SK-N-SH (cell line): Measurements from ENCODE around the gene FNDC1. TPM values are rescaled to one million over a fixed set of nuclear protein-coding genes. Genes with fewer than 3 reads are reported as not detected.

Source experiments
- CTCF ChIA-PET: fragments of 300-600, 350-600 bp; formaldehyde crosslinking; extraction: SDS; loops from one replicate; lab custom pipeline; 2021; lab: Yijun Ruan, JAX
- POLR2A ChIA-PET: fragments of 350-600 bp; sonication (Branson Sonifier 250); formaldehyde crosslinking; extraction: SDS; loops from one replicate; lab custom pipeline; 2020; ENCODE audit warnings: antibody characterized with exemption, inconsistent platforms; lab: Yijun Ruan, JAX
- DNase-seq: peaks from one replicate; pipeline ENCODE4 v3.0.0; 2012
- H2AFZ ChIP-seq: fragments of 200-600 bp; sonication (generic); 2 replicates; pipeline ENCODE4 v1.8.1; 2016; ENCODE audit warnings: antibody characterized with exemption, mild to moderate bottlenecking, low read depth
- H3F3A ChIP-seq: fragments of 200-600 bp; sonication (generic); replicated peaks from 2 replicates; pipeline ENCODE3; 2016; ENCODE audit warnings: antibody characterized with exemption, mild to moderate bottlenecking; ENCODE audit not compliant: insufficient read depth
- H3K27ac ChIP-seq, 2 experiments: fragments of 200-500 bp in 1 of 2; fragments of 200-600 bp in 1 of 2; sonication (Bioruptor generic) in 1 of 2; sonication (generic), shearing (Covaris generic) in 1 of 2; 2 replicates each; pipeline versions ENCODE4 v1.5.1 to v1.6.1; 2014 to 2016; ENCODE audit warnings: low read depth in 2 of 2, inconsistent platforms in 1 of 2, low read length in 1 of 2, mild to moderate bottlenecking in 1 of 2, mixed read lengths in 1 of 2
- H3K27me3 ChIP-seq: fragments of 200-600 bp; sonication (generic), shearing (Covaris generic); 2 replicates; pipeline ENCODE4 v1.6.1; 2016; ENCODE audit warnings: mixed run types; ENCODE audit not compliant: insufficient read depth
- H3K36me3 ChIP-seq, 2 experiments: fragments of 200-500 bp in 1 of 2; fragments of 200-600 bp in 1 of 2; sonication (Bioruptor generic) in 1 of 2; sonication (generic) in 1 of 2; replicated peaks in 1 of 2; 2 replicates each; pipeline versions ENCODE3 to v1.5.1; 2014 to 2016; ENCODE audit warnings: low read length in 1 of 2, mild to moderate bottlenecking in 1 of 2; ENCODE audit not compliant: insufficient read depth in 2 of 2, control insufficient read depth in 1 of 2
- H3K4me1 ChIP-seq, 2 experiments: fragments of 200-500 bp in 1 of 2; fragments of 200-600 bp in 1 of 2; sonication (Bioruptor generic) in 1 of 2; sonication (generic), shearing (Covaris generic) in 1 of 2; 2 replicates each; pipeline versions ENCODE4 v1.5.1 to v1.6.1; 2014 to 2016; ENCODE audit warnings: low read depth in 1 of 2, low read length in 1 of 2, mixed run types in 1 of 2; ENCODE audit not compliant: insufficient read depth in 2 of 2, control insufficient read depth in 1 of 2
- H3K4me2 ChIP-seq: fragments of 200-600 bp; sonication (generic), shearing (Covaris generic); 2 replicates; pipeline ENCODE4 v1.6.1; 2017; ENCODE audit warnings: mixed run types
- H3K4me3 ChIP-seq, 2 experiments: fragments of 200-500 bp in 1 of 2; fragments of 200-600 bp in 1 of 2; sonication (Bioruptor generic) in 1 of 2; sonication (generic), shearing (Covaris generic) in 1 of 2; 2 replicates each; pipeline versions ENCODE4 v1.5.1 to v1.8.1; 2014 to 2016; ENCODE audit warnings: low read depth in 2 of 2, inconsistent platforms in 1 of 2, low read length in 1 of 2, mild to moderate bottlenecking in 1 of 2, mixed read lengths in 1 of 2, moderate library complexity in 1 of 2
- H3K79me2 ChIP-seq: fragments of 200-600 bp; sonication (generic); 2 replicates; pipeline ENCODE4 v1.8.1; 2017; ENCODE audit warnings: mild to moderate bottlenecking; ENCODE audit not compliant: insufficient read depth
- H3K9ac ChIP-seq: fragments of 200-600 bp; sonication (generic); 2 replicates; pipeline ENCODE4 v1.6.1; 2017; ENCODE audit warnings: mixed run types
- H3K9me2 ChIP-seq: fragments of 200-600 bp; sonication (generic); 2 replicates; pipeline ENCODE4 v1.6.1; 2017; ENCODE audit warnings: mixed run types
- H3K9me3 ChIP-seq: fragments of 200-600 bp; sonication (generic); 2 replicates; pipeline ENCODE4 v1.6.1; 2017; ENCODE audit warnings: mixed run types, mild to moderate bottlenecking, moderate library complexity
- H4K20me1 ChIP-seq: fragments of 200-600 bp; sonication (generic); 2 replicates; pipeline ENCODE4 v1.6.1; 2017; ENCODE audit warnings: mild to moderate bottlenecking, mixed run types; ENCODE audit not compliant: insufficient read depth
- CHD2 ChIP-seq: fragments of 150-350 bp; IDR thresholded peaks from 2 replicates; pipeline ENCODE4 v1.6.1; 2018; ENCODE audit warnings: low read length; ENCODE audit not compliant: partially characterized antibody
- ELF1 ChIP-seq: IDR thresholded peaks from 2 replicates; pipeline ENCODE4 v1.4.0; 2012
- EP300 ChIP-seq, 2 experiments: IDR thresholded peaks; 2 replicates each; pipeline versions ENCODE4 v1.4.0 to v1.6.1; 2012; ENCODE audit warnings: borderline replicate concordance in 1 of 2, low read depth in 1 of 2, low read length in 1 of 2
- EZH2phosphoT487 ChIP-seq: fragments of 200-600 bp; sonication (generic); IDR thresholded peaks from 2 replicates; pipeline ENCODE4 v1.6.1; 2017; ENCODE audit warnings: low read depth, mixed run types, mild to moderate bottlenecking, antibody characterized with exemption, moderate library complexity, borderline replicate concordance
- FOSL2 ChIP-seq: IDR thresholded peaks from 2 replicates; pipeline ENCODE4 v1.4.0; 2012; ENCODE audit warnings: low read depth, mild to moderate bottlenecking, moderate library complexity, borderline replicate concordance
- GABPA ChIP-seq: IDR thresholded peaks from 2 replicates; pipeline ENCODE4 v1.4.0; 2012; ENCODE audit warnings: low read depth, mild to moderate bottlenecking
- GATA2 ChIP-seq: sonication (generic); formaldehyde crosslinking; IDR thresholded peaks from 2 replicates; pipeline ENCODE4 v1.5.0; 2020; ENCODE audit warnings: mild to moderate bottlenecking, missing genetic modification reagents
- IRF3 ChIP-seq: fragments of 150-350 bp; IDR thresholded peaks from 2 replicates; pipeline ENCODE4 v1.6.1; 2016; ENCODE audit warnings: mild to moderate bottlenecking, low read depth, low read length
- JUND ChIP-seq: IDR thresholded peaks from 2 replicates; pipeline ENCODE4 v1.4.0; 2012
- MXI1 ChIP-seq: IDR thresholded peaks from 2 replicates; pipeline ENCODE4 v1.6.1; 2012; ENCODE audit warnings: mild to moderate bottlenecking, low read depth, low read length, improper control_type of control experiment
- NFIC ChIP-seq: IDR thresholded peaks from 2 replicates; pipeline ENCODE4 v1.4.0; 2012; ENCODE audit warnings: borderline replicate concordance
- NRF1 ChIP-seq: IDR thresholded peaks from 2 replicates; pipeline ENCODE4 v1.6.1; 2012; ENCODE audit warnings: low read depth, mild to moderate bottlenecking, low read length
- POLR2AphosphoS5 ChIP-seq: IDR thresholded peaks from 2 replicates; pipeline ENCODE4 v1.6.1; 2012; ENCODE audit warnings: low read depth, low read length
- RCOR1 ChIP-seq: fragments of 150-350 bp; IDR thresholded peaks from 2 replicates; pipeline ENCODE4 v1.6.1; 2017; ENCODE audit warnings: antibody characterized with exemption, low read length
- REST ChIP-seq: IDR thresholded peaks from 2 replicates; pipeline ENCODE4 v1.6.1; 2012; ENCODE audit warnings: mild to moderate bottlenecking, low read depth, low read length, moderate library complexity
- SMC3 ChIP-seq: IDR thresholded peaks from 2 replicates; pipeline ENCODE4 v1.6.1; 2012; ENCODE audit warnings: low read depth, low read length, improper control_type of control experiment
- TAF1 ChIP-seq: IDR thresholded peaks from 2 replicates; pipeline ENCODE4 v1.6.1; 2012; ENCODE audit warnings: low read depth, mild to moderate bottlenecking, low read length, moderate library complexity, borderline replicate concordance
- TEAD4 ChIP-seq: IDR thresholded peaks from 2 replicates; pipeline ENCODE4 v1.4.0; 2012; ENCODE audit warnings: mild to moderate bottlenecking, borderline replicate concordance; ENCODE audit not compliant: insufficient read depth
- USF1 ChIP-seq: IDR thresholded peaks from 2 replicates; pipeline ENCODE4 v1.4.0; 2012; ENCODE audit warnings: low read depth, borderline replicate concordance
- USF2 ChIP-seq: fragments of 150-350 bp; IDR thresholded peaks from 2 replicates; pipeline ENCODE4 v1.6.1; 2017; ENCODE audit warnings: antibody characterized with exemption, low read length, low read depth, borderline replicate concordance
- YY1 ChIP-seq: IDR thresholded peaks from 2 replicates; pipeline ENCODE4 v1.4.0; 2012; ENCODE audit warnings: low read depth, mild to moderate bottlenecking
- WGBS: methylation state at CpG from one replicate; pipeline ENCODE4 v1.1.6; 2017; ENCODE audit warnings: low lambda C conversion rate; 5-methylcytosine and 5-hydroxymethylcytosine counted together
- polyA plus RNA-seq, 3 experiments: library from polyadenylated mRNA; depleted of rRNA; stranded (reverse); fragments of >200 nt; gene quantifications; 2 replicates each; pipeline ENCODE4 v1.2.3, GENCODE V29; 2012

FNDC1 gene
- polyA plus RNA-seq, 1 of the 3 experiments (the other 2 are of a cell fraction), result not detected

- no peaks in the 10 kb centered on the region for H3K9me2 ChIP-seq
- no peaks in the 10 kb centered on the region for H3K27me3 ChIP-seq
- CTCF ChIA-PET, result no interaction called here
- no peak overlapping the region for H3K4me2 ChIP-seq
- H3K36me3 ChIP-seq, result no peaks in the 10 kb centered on the region
- no peak overlapping the region for H3K9ac ChIP-seq
- TF ChIP-seq FOSL2, result no peak
- TF ChIP-seq CHD2, result no peak
- no peak for TF ChIP-seq SMC3
- no peak for TF ChIP-seq EZH2phosphoT487
- no peak for TF ChIP-seq ELF1
- no peak for TF ChIP-seq GATA2 (CRISPR knock-in tag)
- TF ChIP-seq RCOR1, result no peak
- TF ChIP-seq JUND, result no peak
- no peak for TF ChIP-seq YY1
- no peak for TF ChIP-seq POLR2AphosphoS5
- TF ChIP-seq TAF1, result no peak
- TF ChIP-seq TEAD4, result no peak
- no peak for TF ChIP-seq EP300 (IDR thresholded peaks at IDR 0.05; ENCODE audit: borderline replicate concordance in 1 of 2, low read depth in 1 of 2, low read length in 1 of 2)
- TF ChIP-seq USF2, result no peak
- no peak for TF ChIP-seq MXI1
- TF ChIP-seq NRF1, result no peak
- H4K20me1 ChIP-seq, result no peaks in the 10 kb centered on the region
- no peak for DNase-seq
- H3F3A ChIP-seq, result no peaks in the 10 kb centered on the region
- POLR2A ChIA-PET, result no interaction called here
- WGBS, result 53% methylated on average over 5 of the region's 5 CpGs
- no peak overlapping the region for H3K27ac ChIP-seq
- no peaks in the 10 kb centered on the region for H3K4me1 ChIP-seq
- H3K79me2 ChIP-seq, result no peaks in the 10 kb centered on the region
- no peaks in the 10 kb centered on the region for H3K9me3 ChIP-seq
- no peak overlapping the region for H3K4me3 ChIP-seq
- H2AFZ ChIP-seq, result no peak overlapping the region
Measured at GRCh38 chr6:159298840-159299239, 129.6 kb downstream of the FNDC1 start.

- Histone ChIP-seq H3K4me2 (no peak overlapping the region), H3F3A (no peaks in the 10 kb centered on the region), H3K36me3 (no peaks in the 10 kb centered on the region), H3K27me3 (no peaks in the 10 kb centered on the region), H3K9ac (no peak overlapping the region)
- no peak for DNase-seq
- ChIA-PET POLR2A (no interaction called here), CTCF (interaction anchor here (1.4 kb wide), 1 partner anchor 47 kb away, joined by 4 read pairs; no protein-coding TSS in a partner anchor)
- WGBS, result 40% methylated on average over 1 of the region's 2 CpGs
- TF ChIP-seq TEAD4 (no peak), IRF3 (no peak), REST (no peak), NFIC (no peak), GABPA (no peak), USF1 (no peak)
- TF ChIP-seq, all 33 proteins: peak for 0
- Histone ChIP-seq H2AFZ (no peak overlapping the region), H3K9me2 (no peaks in the 10 kb centered on the region), H3K79me2 (no peaks in the 10 kb centered on the region), H3K4me3 (no peak overlapping the region), H3K27ac (no peak overlapping the region), H4K20me1 (no peaks in the 10 kb centered on the region), H3K4me1 (no peaks in the 10 kb centered on the region), H3K9me3 (no peaks in the 10 kb centered on the region)
Measured at GRCh38 chr6:159299566-159299965, 130.4 kb downstream of the FNDC1 start.
